ENCODE results near the gene DYNC2H1.

Gene DYNC2H1

DNA sequence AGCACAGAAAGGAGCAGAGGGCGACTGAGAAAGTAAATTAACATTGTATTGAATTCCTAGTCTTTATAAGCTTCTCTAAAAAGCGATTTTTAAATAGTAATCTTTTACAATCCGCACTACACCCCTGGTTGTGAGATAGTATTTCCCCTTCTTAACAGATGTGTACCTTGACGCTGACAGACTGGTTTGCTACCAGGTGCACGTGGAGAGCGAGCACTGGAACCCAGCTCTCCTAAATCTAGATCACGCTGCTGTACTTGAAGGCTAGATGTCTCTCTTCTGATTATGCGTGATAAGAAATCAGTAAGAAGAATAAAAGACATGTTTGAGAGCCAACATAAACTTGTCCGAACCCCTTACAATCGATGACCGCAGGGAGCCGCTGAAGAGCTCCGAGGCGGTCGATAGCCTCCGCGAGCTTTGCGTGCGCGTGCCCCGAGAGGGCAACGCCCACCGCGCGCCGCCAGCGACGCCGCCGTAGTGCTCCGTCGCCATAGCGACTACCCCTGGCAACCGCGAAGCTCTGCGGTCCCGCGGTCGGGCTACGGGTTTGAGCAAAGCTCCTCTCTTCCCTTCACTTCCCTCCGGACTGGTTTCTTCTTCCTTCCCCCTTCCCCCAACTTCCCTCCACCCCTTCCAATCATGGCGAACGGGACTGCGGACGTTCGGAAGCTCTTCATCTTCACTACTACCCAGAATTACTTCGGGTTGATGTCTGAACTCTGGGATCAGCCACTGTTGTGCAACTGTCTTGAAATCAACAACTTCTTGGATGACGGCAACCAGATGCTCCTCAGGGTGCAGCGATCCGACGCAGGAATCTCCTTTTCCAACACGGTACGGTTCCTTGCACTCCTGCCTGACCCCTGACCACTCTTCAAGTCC is at the start of gene DYNC2H1:
DYNC2H1 (plus strand) TSS at position 494 of the 885 bp plus-strand sequence; CDS start at position 643, 149 bp downstream.
- DNase-seq (ENCODE audit: low read depth): peak; percentile 50
- peak within 1 kb of the TSS; percentile 35 for H3K4me3 ChIP-seq (ENCODE audit: low read depth, low read length)
- TF ChIP-seq CTCF (IDR thresholded peaks at IDR 0.05; ENCODE audit: low read depth, low read length, missing control alignments): peak; percentile 61

DNA sequence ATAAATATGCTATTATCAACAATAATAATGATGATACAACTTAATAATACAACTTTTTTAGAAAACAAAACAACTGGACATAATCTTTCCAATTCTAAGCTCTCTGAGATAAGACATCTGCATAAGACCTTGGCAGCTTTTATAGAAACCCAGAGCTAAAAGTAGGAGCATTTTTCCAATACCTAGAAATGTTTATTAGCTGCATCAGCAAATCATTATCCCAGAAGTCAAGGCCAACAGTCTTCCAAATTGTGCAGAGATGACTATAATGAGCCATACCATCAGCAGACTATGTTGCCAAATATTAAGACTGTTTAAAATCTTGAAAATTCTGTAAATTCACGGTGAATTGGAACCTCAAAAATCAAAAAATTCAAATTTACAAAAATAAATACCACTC is 47.6 kb upstream of the DYNC2H1 start:
- no peak overlapping the region for H3K4me3 ChIP-seq (ENCODE audit: low read depth, low read length)
- no peak for DNase-seq (ENCODE audit: low read depth)
- no peak for TF ChIP-seq CTCF (IDR thresholded peaks at IDR 0.05; ENCODE audit: low read depth, low read length, missing control alignments)

DNA sequence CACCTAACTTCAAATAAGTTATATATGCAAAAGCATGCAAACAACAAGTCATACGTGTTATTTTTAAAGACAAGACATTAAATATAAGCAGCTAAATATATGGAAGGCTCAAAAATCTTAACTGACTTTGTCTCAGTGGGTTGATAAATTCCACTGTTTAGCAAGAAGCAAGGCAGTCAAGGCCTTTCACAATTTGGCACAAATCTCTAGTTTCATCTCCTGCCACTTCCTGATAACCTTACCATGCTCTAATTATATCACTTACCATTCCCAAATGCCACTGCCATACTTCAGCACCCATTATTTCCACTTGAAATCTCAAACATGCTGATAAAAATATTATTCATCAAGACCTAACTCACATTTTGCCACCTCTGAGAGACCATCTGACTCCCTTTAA is 42.1 kb upstream of the DYNC2H1 start:
- H3K4me3 ChIP-seq (ENCODE audit: low read depth, low read length): no peak overlapping the region
- no peak for TF ChIP-seq CTCF (IDR thresholded peaks at IDR 0.05; ENCODE audit: low read depth, low read length, missing control alignments)
- no peak for DNase-seq (ENCODE audit: low read depth)

GRCh38 chr11:103069367-103069766 is 39.9 kb upstream of the DYNC2H1 start:
- no peak for DNase-seq (ENCODE audit: low read depth)
- no peak overlapping the region for H3K4me3 ChIP-seq (ENCODE audit: low read depth, low read length)
- TF ChIP-seq CTCF (IDR thresholded peaks at IDR 0.05; ENCODE audit: low read depth, low read length, missing control alignments): no peak

DNA sequence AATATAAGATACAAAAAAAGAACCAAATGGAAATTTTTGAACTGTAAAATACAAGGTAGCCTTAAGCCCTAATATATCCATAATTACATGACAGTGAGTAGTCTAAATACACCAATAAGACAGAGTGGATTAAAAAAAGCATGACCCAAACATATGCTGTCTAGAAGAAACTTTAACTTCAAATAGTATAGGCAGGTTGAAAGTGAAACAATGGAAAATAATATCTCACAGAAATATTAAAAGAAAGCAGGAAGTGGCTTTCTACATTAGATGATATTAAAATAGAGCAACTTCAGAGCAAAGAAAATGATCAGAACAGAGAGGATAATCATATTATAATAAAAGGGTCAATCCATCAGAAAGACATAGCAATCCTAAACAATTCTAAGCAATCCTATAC is 39.1 kb upstream of the DYNC2H1 start:
- no peak for DNase-seq (ENCODE audit: low read depth)
- no peak overlapping the region for H3K4me3 ChIP-seq (ENCODE audit: low read depth, low read length)
- TF ChIP-seq CTCF (IDR thresholded peaks at IDR 0.05; ENCODE audit: low read depth, low read length, missing control alignments): no peak

DNA sequence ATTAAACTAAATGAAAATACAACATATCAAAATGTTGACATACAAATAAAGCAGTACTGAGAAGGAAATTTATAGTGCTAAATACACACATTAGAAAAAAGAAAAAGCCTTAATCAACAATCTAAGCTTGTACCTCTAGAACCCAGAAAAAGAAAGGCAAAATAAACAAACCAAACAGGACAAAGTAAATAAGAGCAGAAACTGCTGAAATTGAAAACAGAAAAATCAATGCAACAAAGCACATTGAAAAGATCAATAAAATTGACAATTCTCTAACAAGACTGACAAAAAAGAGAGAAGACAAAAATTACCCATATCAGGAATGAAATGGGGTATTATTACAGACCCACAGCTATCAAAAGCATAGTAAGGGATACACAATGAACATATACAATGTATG is 38.2 kb upstream of the DYNC2H1 start:
- DNase-seq (ENCODE audit: low read depth): no peak
- TF ChIP-seq CTCF (IDR thresholded peaks at IDR 0.05; ENCODE audit: low read depth, low read length, missing control alignments): no peak
- no peak overlapping the region for H3K4me3 ChIP-seq (ENCODE audit: low read depth, low read length)

DNA sequence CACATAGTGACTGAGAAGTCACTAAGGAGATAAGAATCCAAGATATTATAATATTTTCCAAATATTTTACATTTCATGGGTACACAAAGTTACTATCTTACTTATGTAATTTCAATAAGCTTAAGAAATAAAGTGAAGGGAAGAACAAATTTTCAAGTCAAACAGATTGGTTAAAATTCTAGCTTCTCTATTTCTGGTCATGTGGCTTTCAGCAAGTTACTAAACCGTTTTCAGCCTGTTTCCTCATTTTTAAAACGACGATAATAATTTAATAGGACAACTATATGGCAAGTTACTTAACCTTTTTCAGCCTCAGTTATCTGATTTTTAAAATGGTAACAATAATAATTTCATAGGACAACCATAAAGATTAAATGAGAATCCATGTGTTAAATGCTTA is 32.9 kb upstream of the DYNC2H1 start:
- TF ChIP-seq CTCF (IDR thresholded peaks at IDR 0.05; ENCODE audit: low read depth, low read length, missing control alignments): no peak
- no peak for DNase-seq (ENCODE audit: low read depth)
- no peak overlapping the region for H3K4me3 ChIP-seq (ENCODE audit: low read depth, low read length)
